GM18517 (cell line): ENCODE results near the gene GPSM1.

Experiments used
- ATAC-seq: cut with Tn5 transposase; IDR thresholded peaks from one replicate; pipeline ENCODE4 v1.9.1; 2021; ENCODE audit warnings: mild to moderate bottlenecking, moderate library complexity; ENCODE audit not compliant: unreplicated experiment

The GPSM1 gene

GRCh38 chr9:136327304-136327974, at the start of gene GPSM1:
Gene GPSM1, plus strand, starts transcription at chr9:136327539. Its CDS starts 157 bp downstream, at chr9:136327696.
- ATAC-seq, result no peak

GRCh38 chr9:136277746-136278145, 49.6 kb upstream of the GPSM1 start:
- ATAC-seq, result no peak

GRCh38 chr9:136278221-136278620, 49.1 kb upstream of the GPSM1 start:
- ATAC-seq, result no peak

GRCh38 chr9:136278894-136279293, 48.4 kb upstream of the GPSM1 start:
- ATAC-seq, result no peak

GRCh38 chr9:136279471-136279870, 47.9 kb upstream of the GPSM1 start:
- ATAC-seq, result no peak

- no peak for ATAC-seq
These were observed 46.6 kb upstream of the GPSM1 start for GRCh38 chr9:136280535-136281315.

GRCh38 chr9:136281421-136282271, 45.7 kb upstream of the GPSM1 start:
- no peak for ATAC-seq

GRCh38 chr9:136282272-136282861, 45.0 kb upstream of the GPSM1 start:
- ATAC-seq, result no peak

- no peak for ATAC-seq
These were observed 43.8 kb upstream of the GPSM1 start for GRCh38 chr9:136283291-136284235.

GRCh38 chr9:136284311-136284710, 43.0 kb upstream of the GPSM1 start:
- no peak for ATAC-seq

- ATAC-seq, result no peak
These were observed 42.4 kb upstream of the GPSM1 start for GRCh38 chr9:136284951-136285350.

- ATAC-seq, result no peak
These were observed 41.6 kb upstream of the GPSM1 start for GRCh38 chr9:136285501-136286358.

- no peak for ATAC-seq
These were observed 40.9 kb upstream of the GPSM1 start for GRCh38 chr9:136286359-136286986.

- ATAC-seq, result no peak
These were observed 40.4 kb upstream of the GPSM1 start for GRCh38 chr9:136286987-136287379.

GRCh38 chr9:136287960-136288753, 39.2 kb upstream of the GPSM1 start:
- ATAC-seq, result no peak

GRCh38 chr9:136289651-136290507, 37.5 kb upstream of the GPSM1 start:
- ATAC-seq, result no peak

GRCh38 chr9:136290508-136291000, 36.8 kb upstream of the GPSM1 start:
- ATAC-seq, result no peak
